H4 (cell line): ENCODE measurements around the gene MBIP. TPM values are rescaled to one million over a fixed set of nuclear protein-coding genes. Genes with fewer than 3 reads are reported as not detected.
A peak's percentile ranks its signal among the peaks of the same experiment; 100 is the strongest.

Experiments
- DNase-seq: peaks from one replicate; pipeline ENCODE4 v3.0.0-alpha.2; 2015; ENCODE audit warnings: low spot score
- total RNA-seq: library from RNA; depleted of rRNA; stranded (reverse); fragments of >200 nt; shearing (Covaris generic); gene quantifications from 2 replicates; pipeline ENCODE4 v1.2.3, GENCODE V29; 2014; rRNA removed

The MBIP gene
- total RNA-seq, 1 experiment from 2014 or later: 17.7 TPM

DNA sequence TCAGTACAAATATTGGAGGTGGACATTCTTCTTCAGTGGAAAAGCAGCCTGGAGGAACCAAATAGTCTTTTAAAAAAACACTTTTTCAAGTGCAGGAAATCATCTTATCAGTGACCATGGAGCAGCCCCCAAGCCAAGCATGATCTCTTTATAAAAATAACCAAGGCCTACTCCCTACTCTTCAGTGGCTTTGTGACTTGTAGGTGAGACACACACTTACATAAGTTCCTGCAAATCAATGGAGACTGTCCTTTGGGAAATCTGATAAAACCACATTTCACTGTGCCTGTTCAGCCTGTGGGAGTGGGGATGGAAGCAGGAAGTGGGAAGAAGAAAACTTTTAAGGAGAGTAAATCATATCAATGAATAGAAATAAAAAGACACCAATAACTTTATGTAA, 56.3 kb downstream of the MBIP start:
- DNase-seq: no peak

- no peak for DNase-seq
Measured at GRCh38 chr14:36260970-36261640, 59.3 kb downstream of the MBIP start.

- no peak for DNase-seq
Measured at GRCh38 chr14:36258241-36258640, 62.2 kb downstream of the MBIP start.

DNA sequence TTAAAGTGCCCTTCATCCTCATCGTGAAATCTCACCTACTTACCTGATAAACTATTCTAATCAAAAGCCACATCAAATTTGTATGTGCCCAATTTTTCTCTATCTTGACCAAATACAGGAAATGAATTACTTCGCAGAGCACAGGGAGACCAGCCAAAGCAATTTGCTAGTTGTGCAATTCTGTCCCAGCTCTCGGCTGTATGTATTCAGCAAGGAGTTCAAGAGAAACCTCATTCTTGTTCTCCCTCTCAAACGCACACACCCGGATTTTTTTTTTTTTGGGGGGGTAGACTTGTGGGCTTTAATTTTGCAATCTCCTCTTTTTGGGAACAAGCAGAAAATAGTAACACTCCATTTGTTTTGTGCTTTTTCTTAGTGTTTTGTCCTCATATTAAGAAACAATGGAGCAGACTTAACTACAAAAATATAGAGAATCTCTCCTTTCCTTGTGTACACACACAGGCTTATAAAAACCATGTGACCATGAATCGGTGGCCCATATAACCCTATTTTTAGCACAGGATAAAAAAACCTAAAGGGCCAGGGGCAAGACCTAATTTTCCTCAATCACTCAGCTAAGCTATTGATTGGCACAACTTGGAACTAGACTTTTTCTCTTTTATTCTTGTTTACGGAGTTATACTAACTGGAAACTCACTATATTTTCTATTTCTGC, 64.2 kb downstream of the MBIP start:
- DNase-seq: peak; percentile 20

GRCh38 chr14:36254020-36254624, 66.3 kb downstream of the MBIP start:
- peak; percentile 7 for DNase-seq

Other genes with a start within 250 kb of the MBIP start
- gene PTCSC3, start 143.9 kb downstream of the MBIP start, total RNA-seq: not detected in 2 replicates
- gene NKX2-1, start 199.6 kb upstream of the MBIP start, total RNA-seq: 0.06 and 0.62 TPM in 2 replicates